ENCODE data around the gene ELOVL6. TPM values are rescaled to one million over a fixed set of nuclear protein-coding genes. Genes with fewer than 3 reads are reported as not detected.
A peak's percentile ranks its signal among the peaks of the same experiment; 100 is the strongest.

Gene ELOVL6
- total RNA-seq, 1 donor from 2014 or later = 13.2 TPM

DNA sequence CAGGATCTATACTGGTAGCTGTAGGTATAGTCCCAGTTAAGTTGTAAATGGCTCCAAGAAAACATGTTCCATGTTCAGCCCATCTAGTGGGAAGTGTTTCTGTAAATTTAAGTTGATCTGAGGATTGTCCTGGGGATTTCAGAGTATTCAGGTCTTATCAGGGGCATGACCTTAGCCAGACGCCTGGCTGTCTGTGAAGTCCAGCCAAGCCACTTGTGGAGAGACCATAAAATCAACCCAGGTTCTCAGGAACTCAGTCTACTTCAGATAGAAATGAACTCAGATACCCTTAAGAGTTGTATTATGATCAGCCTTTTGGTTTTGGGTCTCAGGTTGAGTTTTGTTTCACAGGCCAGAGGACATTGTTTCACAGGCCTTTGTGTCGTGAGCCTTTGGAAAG, 189.9 kb downstream of the ELOVL6 start:
- DNase-seq (ENCODE audit: low read depth) = no peak
- no peak for TF ChIP-seq CTCF (conservative IDR thresholded peaks at IDR 0.05; ENCODE audit: low read depth, low read length)

DNA sequence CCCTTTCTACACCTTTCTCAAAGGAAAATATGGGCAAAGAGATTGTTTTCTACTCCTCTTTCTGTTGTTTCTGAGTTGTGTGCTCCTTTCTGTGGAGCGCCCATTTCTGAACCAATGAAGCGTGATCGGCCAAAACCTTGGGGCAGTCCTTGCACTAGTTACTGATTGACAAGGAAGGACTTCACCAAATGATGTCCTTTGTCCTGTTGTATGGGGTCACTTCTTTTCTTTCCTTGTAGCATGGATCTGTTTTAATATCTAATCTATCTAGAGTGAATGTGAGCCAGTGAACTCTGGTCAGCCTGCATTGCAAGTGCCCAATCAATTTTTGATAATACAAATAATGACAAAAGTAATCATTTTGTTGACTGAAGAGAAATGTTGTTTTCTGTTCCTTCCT, 191.2 kb downstream of the ELOVL6 start:
- no peak for TF ChIP-seq CTCF (conservative IDR thresholded peaks at IDR 0.05; ENCODE audit: low read depth, low read length)
- DNase-seq (ENCODE audit: low read depth) = no peak
- no peak overlapping the region for H3K4me3 ChIP-seq (ENCODE audit: low read depth, low read length)

More for the DNA sequence above, 189.9 kb downstream of the ELOVL6 start:
- H3K4me3 ChIP-seq (ENCODE audit: low read depth, low read length) = no peak overlapping the region

DNA sequence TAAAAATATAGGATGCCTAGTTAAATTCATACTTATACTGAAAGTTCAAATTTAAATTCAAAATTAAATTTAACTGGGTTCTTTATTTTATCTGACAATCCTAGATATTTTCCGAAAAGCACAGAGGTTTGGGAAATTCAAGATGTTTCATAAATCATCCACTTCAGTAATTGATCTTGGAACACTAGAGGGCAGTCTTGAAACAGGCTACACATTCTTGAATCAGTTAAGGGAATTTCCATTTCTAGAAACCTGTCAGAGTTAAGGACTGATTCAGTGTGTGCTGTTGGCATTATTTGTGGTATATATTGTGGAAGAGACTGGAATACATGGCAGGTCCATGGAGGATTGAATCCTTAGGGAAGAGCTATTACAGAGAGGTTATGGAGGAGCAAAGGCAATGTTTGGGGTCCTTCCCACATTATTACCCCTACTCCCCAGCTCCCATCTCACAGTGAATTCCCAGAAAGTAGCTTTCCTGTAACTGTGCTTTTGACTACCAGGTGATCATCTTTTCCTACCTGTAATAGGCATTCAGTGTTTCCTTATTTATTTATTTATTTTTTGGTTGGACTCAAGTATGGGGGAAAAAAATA, 192.9 kb downstream of the ELOVL6 start:
- H3K4me3 ChIP-seq (ENCODE audit: low read depth, low read length) = no peak overlapping the region
- DNase-seq (ENCODE audit: low read depth) = no peak
- peak; percentile 78 for TF ChIP-seq CTCF (conservative IDR thresholded peaks at IDR 0.05; ENCODE audit: low read depth, low read length)

DNA sequence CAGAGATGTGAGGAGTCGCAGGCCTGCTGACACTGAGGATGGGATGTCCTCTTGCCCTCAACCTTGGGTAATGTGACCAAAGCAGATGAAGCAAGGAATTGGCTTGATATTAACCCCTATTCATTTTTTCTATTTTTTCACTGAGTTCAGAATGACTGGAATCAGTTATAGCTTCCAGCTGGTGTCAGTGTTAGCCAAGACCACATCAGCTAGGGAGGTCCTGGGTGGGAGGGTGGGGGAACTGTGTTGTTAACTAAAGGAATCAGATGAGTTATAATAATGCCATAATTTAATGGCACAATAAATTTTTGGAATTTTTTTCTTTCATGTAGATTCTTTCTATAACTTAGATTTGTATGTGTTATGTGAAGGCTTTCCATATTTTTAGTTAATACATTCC, 193.9 kb downstream of the ELOVL6 start:
- no peak for TF ChIP-seq CTCF (conservative IDR thresholded peaks at IDR 0.05; ENCODE audit: low read depth, low read length)
- DNase-seq (ENCODE audit: low read depth) = no peak
- H3K4me3 ChIP-seq (ENCODE audit: low read depth, low read length) = no peak overlapping the region

- DNase-seq (ENCODE audit: low read depth) = no peak
- TF ChIP-seq CTCF (conservative IDR thresholded peaks at IDR 0.05; ENCODE audit: low read depth, low read length) = no peak
- no peak overlapping the region for H3K4me3 ChIP-seq (ENCODE audit: low read depth, low read length)
Measured at GRCh38 chr4:110003401-110004187, 194.8 kb downstream of the ELOVL6 start.

DNA sequence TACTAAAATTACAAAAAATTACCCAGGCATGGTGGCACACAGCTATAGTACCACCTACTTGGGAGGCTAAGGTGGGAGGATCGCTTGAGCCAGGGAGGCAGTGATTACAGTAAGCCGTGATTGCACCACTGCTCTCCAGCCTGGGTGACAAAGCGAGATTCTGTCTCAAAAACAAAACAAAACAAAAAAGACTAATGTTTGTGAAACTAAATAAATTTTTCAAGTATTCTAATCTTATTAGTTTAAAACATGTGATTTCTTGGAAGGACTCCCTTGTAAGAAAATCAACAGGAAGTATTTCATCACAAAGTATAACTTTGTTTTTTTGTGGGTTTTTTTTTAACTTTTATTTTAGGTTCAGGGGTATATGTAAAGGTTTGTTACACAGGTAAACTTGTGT, 196.1 kb downstream of the ELOVL6 start:
- TF ChIP-seq CTCF (conservative IDR thresholded peaks at IDR 0.05; ENCODE audit: low read depth, low read length) = no peak
- no peak overlapping the region for H3K4me3 ChIP-seq (ENCODE audit: low read depth, low read length)
- no peak for DNase-seq (ENCODE audit: low read depth)

DNA sequence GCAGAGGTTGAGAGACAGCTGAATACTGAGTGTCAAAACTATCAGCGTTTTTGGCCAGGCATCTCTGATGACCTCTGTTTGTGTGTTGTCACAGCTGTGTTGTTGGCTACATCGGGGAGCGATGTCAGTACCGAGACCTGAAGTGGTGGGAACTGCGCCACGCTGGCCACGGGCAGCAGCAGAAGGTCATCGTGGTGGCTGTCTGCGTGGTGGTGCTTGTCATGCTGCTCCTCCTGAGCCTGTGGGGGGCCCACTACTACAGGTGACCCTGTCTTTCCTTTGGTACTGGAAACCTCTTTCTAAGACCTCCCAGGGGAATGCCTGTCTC, 198.9 kb downstream of the ELOVL6 start:
- no peak overlapping the region for H3K4me3 ChIP-seq (ENCODE audit: low read depth, low read length)
- no peak for DNase-seq (ENCODE audit: low read depth)
- no peak for TF ChIP-seq CTCF (conservative IDR thresholded peaks at IDR 0.05; ENCODE audit: low read depth, low read length)
